Measurements from ENCODE around the gene TMEM121B. TPM values are rescaled to one million over a fixed set of nuclear protein-coding genes. Genes with fewer than 3 reads are reported as not detected.

TMEM121B gene
- total and polyA plus RNA-seq, 4 experiments from 2014 or later = 0.12 TPM; not detected in 3

- ChIA-PET CTCF (ENCODE audit: partially characterized antibody) (interaction anchor here (0.5 kb wide), 1 partner anchor 28 kb away, joined by 3 read pairs; no protein-coding TSS in a partner anchor), POLR2A (ENCODE audit: partially characterized antibody) (no interaction called here)
- Histone ChIP-seq H3K27me3 (ENCODE audit: insufficient read depth, low read length) (no peaks in the 10 kb centered on the region), H3K4me3 (ENCODE audit: low read length in 2 of 2) (no peak overlapping the region), H3K36me3 (ENCODE audit: insufficient read depth, low read length) (peaks cover 7% of the 10 kb centered on the region), H3K4me1 (ENCODE audit: insufficient read depth, low read length) (no peaks in the 10 kb centered on the region), H3K27ac (ENCODE audit: low read depth, low read length) (no peak overlapping the region), H3K9me3 (ENCODE audit: control insufficient read depth in 1 of 2, low read length in 2 of 2) (no peaks in the 10 kb centered on the region)
- Mint-ChIP-seq H3K27me3 (no peaks in the 10 kb centered on the region), H3K9me3 (no peaks in the 10 kb centered on the region), H3K36me3 (peaks cover 37 to 56% of the 10 kb centered on the region in 2 donors), H3K27ac (peak overlapping the region in 3 of 7 donors; percentile 29 to 74 (median 59)), H3K4me3 (no peak overlapping the region), H3K4me1 (peaks cover 0 to 4% (median 0%) of the 10 kb centered on the region in 4 donors)
- no peak for DNase-seq
- intact Hi-C loops (cut with micrococcal nuclease) = no loop called here
Observed at GRCh38 chr22:17140022-17140421, 18.9 kb upstream of the TMEM121B start.

- Histone ChIP-seq H3K27ac (ENCODE audit: low read depth, low read length) (no peak overlapping the region), H3K4me3 (ENCODE audit: low read length in 2 of 2) (no peak overlapping the region), H3K27me3 (ENCODE audit: insufficient read depth, low read length) (no peaks in the 10 kb centered on the region), H3K36me3 (ENCODE audit: insufficient read depth, low read length) (peaks cover 4% of the 10 kb centered on the region), H3K9me3 (ENCODE audit: control insufficient read depth in 1 of 2, low read length in 2 of 2) (no peaks in the 10 kb centered on the region), H3K4me1 (ENCODE audit: insufficient read depth, low read length) (no peaks in the 10 kb centered on the region)
- Mint-ChIP-seq H3K27me3 (no peaks in the 10 kb centered on the region), H3K27ac (peak overlapping the region in 1 of 7 donors; percentile 36), H3K36me3 (peaks cover 37 to 54% of the 10 kb centered on the region in 2 donors), H3K9me3 (no peaks in the 10 kb centered on the region), H3K4me1 (peaks cover 0 to 4% (median 0%) of the 10 kb centered on the region in 4 donors), H3K4me3 (no peak overlapping the region)
- ChIA-PET CTCF (ENCODE audit: partially characterized antibody) (interaction anchor here (1.1 kb wide), 1 partner anchor 33 kb away, joined by 3 read pairs; no protein-coding TSS in a partner anchor), POLR2A (ENCODE audit: partially characterized antibody) (interaction anchor here (0.6 kb wide), 1 partner anchor 363 kb away, joined by 3 read pairs; no protein-coding TSS in a partner anchor)
- intact Hi-C loops (cut with micrococcal nuclease) = no loop called here
- no peak for DNase-seq
Observed at GRCh38 chr22:17138513-17138912, 17.4 kb upstream of the TMEM121B start.

GRCh38 chr22:17137861-17138425 is 16.8 kb upstream of the TMEM121B start:
- Mint-ChIP-seq H3K27ac (no peak overlapping the region), H3K9me3 (no peaks in the 10 kb centered on the region), H3K4me1 (peaks cover 0 to 4% (median 0%) of the 10 kb centered on the region in 4 donors), H3K4me3 (no peak overlapping the region), H3K36me3 (peaks cover 31 to 50% of the 10 kb centered on the region in 2 donors), H3K27me3 (no peaks in the 10 kb centered on the region)
- H3K36me3 ChIP-seq (ENCODE audit: insufficient read depth, low read length) = peaks cover 4% of the 10 kb centered on the region
- DNase-seq = no peak
- intact Hi-C loops (cut with micrococcal nuclease) = no loop called here
- H3K27me3 ChIP-seq (ENCODE audit: insufficient read depth, low read length) = no peaks in the 10 kb centered on the region
- H3K4me1 ChIP-seq (ENCODE audit: insufficient read depth, low read length) = no peaks in the 10 kb centered on the region
- ChIA-PET POLR2A (ENCODE audit: partially characterized antibody) (interaction anchor here (0.6 kb wide), 1 partner anchor 364 kb away, joined by 3 read pairs; no protein-coding TSS in a partner anchor), CTCF (ENCODE audit: partially characterized antibody) (no interaction called here)
- no peaks in the 10 kb centered on the region for H3K9me3 ChIP-seq (ENCODE audit: control insufficient read depth in 1 of 2, low read length in 2 of 2)
- H3K4me3 ChIP-seq (ENCODE audit: low read length in 2 of 2) = no peak overlapping the region
- no peak overlapping the region for H3K27ac ChIP-seq (ENCODE audit: low read depth, low read length)

GRCh38 chr22:17137170-17137569 is 16.0 kb upstream of the TMEM121B start:
- DNase-seq = no peak
- intact Hi-C loops (cut with micrococcal nuclease) = no loop called here
- peak overlapping the region in 1 of 7 donors; percentile 5 for H3K27ac Mint-ChIP-seq
- no peaks in the 10 kb centered on the region for H3K9me3 Mint-ChIP-seq
- Histone ChIP-seq H3K4me1 (ENCODE audit: insufficient read depth, low read length) (no peaks in the 10 kb centered on the region), H3K9me3 (ENCODE audit: control insufficient read depth in 1 of 2, low read length in 2 of 2) (no peaks in the 10 kb centered on the region), H3K36me3 (ENCODE audit: insufficient read depth, low read length) (peaks cover 4% of the 10 kb centered on the region), H3K27ac (ENCODE audit: low read depth, low read length) (no peak overlapping the region), H3K4me3 (ENCODE audit: low read length in 2 of 2) (no peak overlapping the region), H3K27me3 (ENCODE audit: insufficient read depth, low read length) (no peaks in the 10 kb centered on the region)
- POLR2A ChIA-PET (ENCODE audit: partially characterized antibody) = no interaction called here
- H3K27me3 Mint-ChIP-seq = no peaks in the 10 kb centered on the region
- no peak overlapping the region for H3K4me3 Mint-ChIP-seq
- H3K36me3 Mint-ChIP-seq = peaks cover 26 to 42% of the 10 kb centered on the region in 2 donors
- peaks cover 0 to 4% (median 0%) of the 10 kb centered on the region in 4 donors for H3K4me1 Mint-ChIP-seq
- CTCF ChIA-PET (ENCODE audit: partially characterized antibody) = no interaction called here

GRCh38 chr22:17135153-17135760 is 14.1 kb upstream of the TMEM121B start:
- H3K9me3 ChIP-seq (ENCODE audit: control insufficient read depth in 1 of 2, low read length in 2 of 2) = no peaks in the 10 kb centered on the region
- H3K4me3 ChIP-seq (ENCODE audit: low read length in 2 of 2) = no peak overlapping the region
- CTCF ChIA-PET (ENCODE audit: partially characterized antibody) = no interaction called here
- Mint-ChIP-seq H3K36me3 (peaks cover 22 to 26% of the 10 kb centered on the region in 2 donors), H3K9me3 (no peaks in the 10 kb centered on the region), H3K4me1 (peaks cover 0 to 4% (median 0%) of the 10 kb centered on the region in 4 donors), H3K27ac (peak overlapping the region in 2 of 7 donors; percentile 29 to 74), H3K27me3 (no peaks in the 10 kb centered on the region), H3K4me3 (no peak overlapping the region)
- DNase-seq = no peak
- H3K27ac ChIP-seq (ENCODE audit: low read depth, low read length) = no peak overlapping the region
- no peaks in the 10 kb centered on the region for H3K4me1 ChIP-seq (ENCODE audit: insufficient read depth, low read length)
- intact Hi-C loops (cut with micrococcal nuclease) = no loop called here
- POLR2A ChIA-PET (ENCODE audit: partially characterized antibody) = interaction anchor here (1.2 kb wide), 1 partner anchor 46 kb away, joined by 3 read pairs; no protein-coding TSS in a partner anchor
- H3K27me3 ChIP-seq (ENCODE audit: insufficient read depth, low read length) = no peaks in the 10 kb centered on the region
- H3K36me3 ChIP-seq (ENCODE audit: insufficient read depth, low read length) = no peaks in the 10 kb centered on the region

GRCh38 chr22:17133137-17133536 is 12.0 kb upstream of the TMEM121B start:
- H3K27me3 ChIP-seq (ENCODE audit: insufficient read depth, low read length) = no peaks in the 10 kb centered on the region
- H3K36me3 ChIP-seq (ENCODE audit: insufficient read depth, low read length) = no peaks in the 10 kb centered on the region
- no peak for DNase-seq
- ChIA-PET CTCF (ENCODE audit: partially characterized antibody) (no interaction called here), POLR2A (ENCODE audit: partially characterized antibody) (no interaction called here)
- peaks cover 10 to 13% of the 10 kb centered on the region in 2 donors for H3K36me3 Mint-ChIP-seq
- H3K9me3 Mint-ChIP-seq = no peaks in the 10 kb centered on the region
- no peak overlapping the region for H3K4me3 Mint-ChIP-seq
- intact Hi-C loops (cut with micrococcal nuclease) = no loop called here
- H3K4me1 Mint-ChIP-seq = peaks cover 0 to 4% (median 0%) of the 10 kb centered on the region in 4 donors
- no peak overlapping the region for H3K27ac ChIP-seq (ENCODE audit: low read depth, low read length)
- no peak overlapping the region for H3K4me3 ChIP-seq (ENCODE audit: low read length in 2 of 2)
- H3K9me3 ChIP-seq (ENCODE audit: control insufficient read depth in 1 of 2, low read length in 2 of 2) = no peaks in the 10 kb centered on the region
- no peaks in the 10 kb centered on the region for H3K27me3 Mint-ChIP-seq
- H3K4me1 ChIP-seq (ENCODE audit: insufficient read depth, low read length) = no peaks in the 10 kb centered on the region
- no peak overlapping the region for H3K27ac Mint-ChIP-seq

GRCh38 chr22:17132112-17132511 is 11.0 kb upstream of the TMEM121B start:
- no peaks in the 10 kb centered on the region for H3K9me3 ChIP-seq (ENCODE audit: control insufficient read depth in 1 of 2, low read length in 2 of 2)
- no peak for DNase-seq
- no peak overlapping the region for H3K4me3 ChIP-seq (ENCODE audit: low read length in 2 of 2)
- intact Hi-C loops (cut with micrococcal nuclease) = no loop called here
- ChIA-PET CTCF (ENCODE audit: partially characterized antibody) (no interaction called here), POLR2A (ENCODE audit: partially characterized antibody) (interaction anchor here (0.6 kb wide), 1 partner anchor 48 kb away, joined by 4 read pairs; no protein-coding TSS in a partner anchor)
- no peak overlapping the region for H3K27ac ChIP-seq (ENCODE audit: low read depth, low read length)
- no peaks in the 10 kb centered on the region for H3K4me1 ChIP-seq (ENCODE audit: insufficient read depth, low read length)
- Mint-ChIP-seq H3K27me3 (no peaks in the 10 kb centered on the region), H3K36me3 (peaks cover 9 to 10% of the 10 kb centered on the region in 2 donors), H3K9me3 (no peaks in the 10 kb centered on the region), H3K27ac (no peak overlapping the region), H3K4me3 (no peak overlapping the region), H3K4me1 (peaks cover 0 to 4% (median 0%) of the 10 kb centered on the region in 4 donors)
- no peaks in the 10 kb centered on the region for H3K27me3 ChIP-seq (ENCODE audit: insufficient read depth, low read length)
- no peaks in the 10 kb centered on the region for H3K36me3 ChIP-seq (ENCODE audit: insufficient read depth, low read length)
